GM21619 (cell line): Measurements from ENCODE around the gene CDK9.
A peak's percentile ranks its signal among the peaks of the same experiment; 100 is the strongest.
"Not testable (repeated sequence)": the region's sequence is repeated elsewhere in the genome, so short reads cannot be mapped to it uniquely, and the experiment has no call there.

Experiments used
- ATAC-seq: cut with Tn5 transposase; IDR thresholded peaks from one replicate; pipeline ENCODE4 v1.9.1; 2021; ENCODE audit not compliant: unreplicated experiment

Gene CDK9

GRCh38 chr9:127785933-127786772, at the start of gene CDK9:
CDK9 (plus strand) TSS chr9:127786034; CDS start chr9:127786149, 115 bp downstream.
- peak; percentile 51 for ATAC-seq

- no peak for ATAC-seq
These were observed 47.2 kb upstream of the CDK9 start for GRCh38 chr9:127738666-127739065.

GRCh38 chr9:127739614-127740330, 46.1 kb upstream of the CDK9 start:
- no peak for ATAC-seq

GRCh38 chr9:127741831-127742434, 43.9 kb upstream of the CDK9 start:
- ATAC-seq = no peak

GRCh38 chr9:127742435-127743088, 43.3 kb upstream of the CDK9 start:
- ATAC-seq = no peak

- no peak for ATAC-seq
These were observed 41.3 kb upstream of the CDK9 start for GRCh38 chr9:127744398-127745110.

- ATAC-seq = no peak
These were observed 38.8 kb upstream of the CDK9 start for GRCh38 chr9:127746959-127747569.

GRCh38 chr9:127749090-127749787, 36.6 kb upstream of the CDK9 start:
- ATAC-seq = no peak

GRCh38 chr9:127751269-127752054, 34.4 kb upstream of the CDK9 start:
- no peak for ATAC-seq

GRCh38 chr9:127753148-127753547, 32.7 kb upstream of the CDK9 start:
- ATAC-seq = no peak

GRCh38 chr9:127753622-127754021, 32.2 kb upstream of the CDK9 start:
- ATAC-seq = no peak

- ATAC-seq = no peak
These were observed 31.5 kb upstream of the CDK9 start for GRCh38 chr9:127754099-127755060.

- no peak for ATAC-seq
These were observed 30.5 kb upstream of the CDK9 start for GRCh38 chr9:127755061-127756060.

GRCh38 chr9:127756233-127756632, 29.6 kb upstream of the CDK9 start:
- ATAC-seq = no peak

- ATAC-seq = not testable (repeated sequence)
These were observed 29.1 kb upstream of the CDK9 start for GRCh38 chr9:127756776-127757175.

GRCh38 chr9:127758843-127759242, 27.0 kb upstream of the CDK9 start:
- no peak for ATAC-seq
